Uterus (tissue), 4 donors: ENCODE measurements around the gene FARS2. TPM values are rescaled to one million over a fixed set of nuclear protein-coding genes. Genes with fewer than 3 reads are reported as not detected.

Source experiments
- DNase-seq, 2 donors: peaks; one replicate each; pipeline ENCODE4 v3.0.0-alpha.2; 2019 to 2020
- H3K27ac ChIP-seq, 2 donors: fragments of 200-600 bp; sonication (generic); 1 replicate in 1 of 2; 2 replicates in 1 of 2; pipeline ENCODE4 v1.5.1; 2016 to 2018
- H3K27me3 ChIP-seq, 2 donors: fragments of 200-600 bp; sonication (generic); one replicate each; pipeline ENCODE4 v1.5.1; 2018 to 2019; ENCODE audit warnings: control low read depth in 1 of 2
- H3K36me3 ChIP-seq, 2 donors: fragments of 200-600 bp; sonication (generic); one replicate each; pipeline ENCODE4 v1.5.1; 2019; ENCODE audit warnings: control low read depth in 1 of 2
- H3K4me1 ChIP-seq, 2 donors: fragments of 200-600 bp; sonication (generic); one replicate each; pipeline ENCODE4 v1.5.1; 2018 to 2019; ENCODE audit warnings: control low read depth in 1 of 2
- H3K4me3 ChIP-seq, 2 donors: fragments of 200-600 bp; sonication (generic); 1 replicate in 1 of 2; 2 replicates in 1 of 2; pipeline ENCODE4 v1.5.1; 2018 to 2019; ENCODE audit warnings: mild to moderate bottlenecking in 1 of 2
- H3K9me3 ChIP-seq, 2 donors: fragments of 200-600 bp; sonication (generic); one replicate each; pipeline ENCODE4 v1.5.1; 2019; ENCODE audit warnings: control low read depth in 1 of 2
- POLR2A ChIP-seq, 2 donors: fragments of 450-650 bp; IDR thresholded peaks; one replicate each; pipeline ENCODE4 v1.6.1; 2016; ENCODE audit warnings: antibody characterized with exemption in 2 of 2, mild to moderate bottlenecking in 1 of 2, moderate library complexity in 1 of 2
- intact Hi-C: fragments of 100-400 bp; cut with DNase I; formaldehyde crosslinking; loops from one replicate; pipeline ENCODE4 v1.15.1; 2023; ENCODE audit warnings: low total_unique reads
- total RNA-seq, 4 donors: library from RNA; depleted of rRNA in 3 of 4; stranded (reverse); fragments of >200 nt in 3 of 4; gene quantifications; one replicate each; pipeline versions ENCODE4 v1.1.0 to v1.2.4, GENCODE V29; 2014 to 2023
- TF ChIP-seq, protein P1 (sequence below), 4 experiments: fragments of 200-600 bp in 2 of 4; fragments of 450-650 bp in 2 of 4; sonication (generic) in 2 of 4; IDR thresholded peaks; one replicate each; pipeline ENCODE4 v1.5.1; 2016 to 2019; ENCODE audit warnings: antibody characterized with exemption in 4 of 4, mild to moderate bottlenecking in 2 of 4, moderate library complexity in 1 of 4
- donor health status: DM: yes; HTN: yes; CAD: no.

The FARS2 gene
- total RNA-seq, 4 donors from 2014 or later: 14.4 to 32.5 (median 25.6) TPM

- DNase-seq: no peak
- Histone ChIP-seq H3K36me3 (no peaks in the 10 kb centered on the region), H3K9me3 (no peaks in the 10 kb centered on the region), H3K4me3 (no peak overlapping the region), H3K27me3 (no peaks in the 10 kb centered on the region), H3K27ac (no peak overlapping the region), H3K4me1 (no peaks in the 10 kb centered on the region)
- TF ChIP-seq POLR2A (IDR thresholded peaks at IDR 0.05): no peak
- TF ChIP-seq, protein P1, sequence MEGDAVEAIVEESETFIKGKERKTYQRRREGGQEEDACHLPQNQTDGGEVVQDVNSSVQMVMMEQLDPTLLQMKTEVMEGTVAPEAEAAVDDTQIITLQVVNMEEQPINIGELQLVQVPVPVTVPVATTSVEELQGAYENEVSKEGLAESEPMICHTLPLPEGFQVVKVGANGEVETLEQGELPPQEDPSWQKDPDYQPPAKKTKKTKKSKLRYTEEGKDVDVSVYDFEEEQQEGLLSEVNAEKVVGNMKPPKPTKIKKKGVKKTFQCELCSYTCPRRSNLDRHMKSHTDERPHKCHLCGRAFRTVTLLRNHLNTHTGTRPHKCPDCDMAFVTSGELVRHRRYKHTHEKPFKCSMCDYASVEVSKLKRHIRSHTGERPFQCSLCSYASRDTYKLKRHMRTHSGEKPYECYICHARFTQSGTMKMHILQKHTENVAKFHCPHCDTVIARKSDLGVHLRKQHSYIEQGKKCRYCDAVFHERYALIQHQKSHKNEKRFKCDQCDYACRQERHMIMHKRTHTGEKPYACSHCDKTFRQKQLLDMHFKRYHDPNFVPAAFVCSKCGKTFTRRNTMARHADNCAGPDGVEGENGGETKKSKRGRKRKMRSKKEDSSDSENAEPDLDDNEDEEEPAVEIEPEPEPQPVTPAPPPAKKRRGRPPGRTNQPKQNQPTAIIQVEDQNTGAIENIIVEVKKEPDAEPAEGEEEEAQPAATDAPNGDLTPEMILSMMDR (IDR thresholded peaks at IDR 0.05): peak in 3 of 4 experiments; percentile 15 to 39 (median 18)
- intact Hi-C loops: no loop called here
These were observed 41.8 kb downstream of the FARS2 start for GRCh38 chr6:5302995-5303622.

GRCh38 chr6:5303682-5304081 lies 42.4 kb downstream of the FARS2 start:
- intact Hi-C loops: no loop called here
- no peak for TF ChIP-seq POLR2A (IDR thresholded peaks at IDR 0.05)
- TF ChIP-seq, protein P1 (IDR thresholded peaks at IDR 0.05): no peak
- H3K4me1 ChIP-seq: no peaks in the 10 kb centered on the region
- no peaks in the 10 kb centered on the region for H3K36me3 ChIP-seq
- no peak overlapping the region for H3K27ac ChIP-seq
- H3K27me3 ChIP-seq: no peaks in the 10 kb centered on the region
- no peaks in the 10 kb centered on the region for H3K9me3 ChIP-seq
- DNase-seq: no peak
- H3K4me3 ChIP-seq: no peak overlapping the region

DNA sequence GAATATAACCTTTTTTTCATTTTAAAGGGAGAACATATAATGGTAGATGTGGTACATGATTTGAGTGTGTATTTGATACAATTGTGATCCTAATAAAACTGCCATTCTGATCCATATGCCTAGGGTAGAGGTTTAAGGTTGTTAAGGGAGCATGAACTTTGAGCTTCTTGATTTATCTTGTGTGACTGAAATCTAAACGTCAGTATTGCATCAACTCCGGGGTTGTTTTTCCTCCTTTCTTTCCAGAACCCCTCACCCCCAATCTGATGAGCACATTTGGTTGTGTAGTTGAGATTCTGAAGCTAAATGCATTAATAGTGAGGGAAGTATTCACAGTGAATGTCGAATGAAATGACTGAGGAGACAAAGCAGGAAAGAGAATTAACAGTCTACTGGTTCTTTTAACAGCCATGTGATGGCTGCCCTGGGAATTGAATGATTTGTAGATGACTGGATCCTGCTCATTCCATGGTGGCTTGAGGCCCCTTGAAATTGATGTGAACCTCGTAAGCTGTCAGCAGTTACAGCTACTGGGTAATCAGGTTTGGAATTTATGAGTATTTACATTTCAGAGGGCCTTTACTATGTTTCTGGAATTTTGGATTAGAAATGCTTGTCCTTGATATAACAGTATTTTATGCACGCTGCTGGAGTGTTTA lies 44.8 kb downstream of the FARS2 start:
- Histone ChIP-seq H3K27ac (no peak overlapping the region), H3K4me1 (no peaks in the 10 kb centered on the region), H3K4me3 (no peak overlapping the region), H3K9me3 (no peaks in the 10 kb centered on the region), H3K27me3 (no peaks in the 10 kb centered on the region), H3K36me3 (no peaks in the 10 kb centered on the region)
- TF ChIP-seq, protein P1 (IDR thresholded peaks at IDR 0.05): no peak
- TF ChIP-seq POLR2A (IDR thresholded peaks at IDR 0.05): no peak
- intact Hi-C loops: no loop called here
- no peak for DNase-seq

DNA sequence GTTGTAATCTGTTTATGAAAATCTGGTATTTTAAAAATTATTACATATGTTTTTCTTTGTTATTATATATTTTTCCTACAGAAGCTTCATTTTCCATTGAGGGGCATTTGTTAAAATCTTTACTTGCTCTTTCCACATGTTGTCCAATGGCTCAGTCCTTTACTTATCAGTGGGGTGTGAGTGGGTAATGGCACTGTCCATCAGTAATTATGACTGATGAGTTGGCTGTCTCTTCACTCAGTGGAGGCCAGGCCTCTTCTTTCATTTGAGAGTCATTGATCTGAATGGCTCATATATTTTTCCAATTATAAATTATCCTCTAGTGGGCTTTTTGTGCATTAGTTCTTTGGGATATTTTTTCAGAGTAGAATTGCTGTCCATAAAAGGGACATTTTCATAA lies 45.7 kb downstream of the FARS2 start:
- Histone ChIP-seq H3K27me3 (no peaks in the 10 kb centered on the region), H3K27ac (no peak overlapping the region), H3K36me3 (no peaks in the 10 kb centered on the region), H3K4me3 (no peak overlapping the region), H3K4me1 (no peaks in the 10 kb centered on the region), H3K9me3 (no peaks in the 10 kb centered on the region)
- TF ChIP-seq POLR2A (IDR thresholded peaks at IDR 0.05): no peak
- TF ChIP-seq, protein P1 (IDR thresholded peaks at IDR 0.05): no peak
- intact Hi-C loops: no loop called here
- DNase-seq: no peak

DNA sequence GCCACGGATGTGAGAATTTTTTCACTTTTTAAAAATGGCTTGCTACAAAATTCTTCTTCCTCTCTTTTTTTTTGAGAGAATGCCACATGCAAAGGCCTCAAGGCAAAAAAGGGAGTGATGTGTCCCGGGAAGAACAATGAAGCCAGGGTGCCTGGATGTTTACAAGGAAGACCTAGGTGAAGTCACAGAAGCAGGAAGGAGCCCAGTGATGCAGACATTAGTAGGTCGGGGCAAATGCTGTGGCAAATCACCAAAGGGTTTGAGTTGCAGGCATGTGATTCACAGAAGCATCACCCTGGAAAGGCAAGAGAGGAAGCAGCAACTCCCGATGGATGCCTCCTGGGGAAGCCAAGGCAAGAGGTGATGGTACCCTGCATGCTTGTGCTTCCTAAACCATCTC lies 46.8 kb downstream of the FARS2 start:
- H3K4me1 ChIP-seq: no peaks in the 10 kb centered on the region
- H3K27me3 ChIP-seq: no peaks in the 10 kb centered on the region
- H3K36me3 ChIP-seq: no peaks in the 10 kb centered on the region
- DNase-seq: no peak
- no peak for TF ChIP-seq POLR2A (IDR thresholded peaks at IDR 0.05)
- TF ChIP-seq, protein P1 (IDR thresholded peaks at IDR 0.05): no peak
- intact Hi-C loops: no loop called here
- H3K9me3 ChIP-seq: no peaks in the 10 kb centered on the region
- no peak overlapping the region for H3K4me3 ChIP-seq
- no peak overlapping the region for H3K27ac ChIP-seq
